ENCODE results near the gene P2RX6. TPM values are rescaled to one million over a fixed set of nuclear protein-coding genes. Genes with fewer than 3 reads are reported as not detected.
"Not testable (repeated sequence)": the region's sequence is repeated elsewhere in the genome, so short reads cannot be mapped to it uniquely, and the experiment has no call there.

P2RX6 gene
- total RNA-seq, 1 donor from 2014 or later = 11.0 TPM

DNA sequence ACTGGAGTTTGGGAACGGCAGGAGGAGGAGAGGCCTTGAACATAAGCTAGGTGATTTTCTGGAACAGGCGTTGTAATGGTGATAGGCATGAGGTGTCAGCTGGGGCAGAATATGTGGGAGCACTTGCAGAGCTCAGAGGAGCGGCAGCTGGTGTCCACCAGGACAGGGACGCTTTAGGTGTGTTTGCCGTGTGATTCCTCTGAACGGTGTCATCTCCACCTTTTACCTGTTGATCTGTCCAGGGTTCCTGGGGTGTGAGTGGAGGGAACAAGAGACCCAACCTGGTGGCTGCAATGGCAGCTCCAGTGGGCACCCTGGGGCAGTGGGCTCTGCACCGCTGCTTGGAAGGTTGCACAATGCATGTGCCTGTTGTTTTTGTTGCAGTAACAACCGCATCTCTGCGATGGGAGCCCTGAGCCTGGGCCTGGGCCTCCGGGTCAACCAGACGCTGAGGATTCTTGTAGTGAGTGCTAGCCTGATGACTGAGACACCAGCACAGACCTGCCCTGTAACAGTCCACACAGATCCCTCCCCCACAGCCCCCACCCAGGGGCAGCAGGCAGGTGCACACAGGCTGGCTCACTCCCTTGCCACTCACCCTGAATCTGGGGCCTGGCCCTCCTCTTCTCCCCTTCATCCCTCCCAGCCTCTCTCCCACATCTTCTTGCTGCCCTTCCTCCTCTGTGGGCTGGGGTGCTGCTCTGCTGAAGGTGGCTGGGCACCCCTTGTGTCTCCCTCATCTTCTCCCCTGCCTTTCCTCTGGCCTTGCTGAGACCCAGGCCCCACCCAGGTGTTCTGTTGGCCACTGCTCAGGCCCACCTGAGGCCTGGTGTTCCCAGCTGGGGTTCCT lies 40.0 kb downstream of the P2RX6 start:
- H3K27me3 ChIP-seq (ENCODE audit: control insufficient read depth in 3 of 3, insufficient read depth in 3 of 3, low read length in 3 of 3) = peaks cover 7 to 17% (median 12%) of the 10 kb centered on the region in 3 donors
- no peak overlapping the region for H3K9ac ChIP-seq (ENCODE audit: low read depth in 1 of 3, low read length in 3 of 3)
- H3K4me3 ChIP-seq (ENCODE audit: low read length in 3 of 3) = no peak overlapping the region
- no peaks in the 10 kb centered on the region for H3K9me3 ChIP-seq (ENCODE audit: control insufficient read depth in 3 of 3, low read length in 3 of 3)
- no peak overlapping the region for H3K27ac ChIP-seq (ENCODE audit: low read depth, low read length)
- no peaks in the 10 kb centered on the region for H3K4me1 ChIP-seq (ENCODE audit: control insufficient read depth in 3 of 3, insufficient read depth in 3 of 3, low read length in 3 of 3)
- no peaks in the 10 kb centered on the region for H3K36me3 ChIP-seq (ENCODE audit: control insufficient read depth in 3 of 3, insufficient read depth in 3 of 3, low read length in 3 of 3)

DNA sequence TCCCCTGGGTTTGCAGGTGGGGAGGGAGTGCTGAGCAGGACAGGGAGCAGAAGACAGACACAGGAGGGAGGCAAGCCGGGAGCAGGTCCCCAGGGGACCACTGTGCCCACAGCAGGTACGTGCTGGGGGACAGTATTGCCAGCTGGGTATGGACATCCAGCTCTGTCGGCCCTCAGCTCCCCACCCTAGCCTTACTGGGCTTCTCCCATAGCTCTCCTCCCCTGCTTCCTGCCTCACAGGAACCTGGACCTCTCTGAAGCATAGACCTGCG lies 40.5 kb downstream of the P2RX6 start:
- Histone ChIP-seq H3K9ac (ENCODE audit: low read depth in 1 of 3, low read length in 3 of 3) (no peak overlapping the region), H3K27ac (ENCODE audit: low read depth, low read length) (no peak overlapping the region), H3K9me3 (ENCODE audit: control insufficient read depth in 3 of 3, low read length in 3 of 3) (no peaks in the 10 kb centered on the region), H3K36me3 (ENCODE audit: control insufficient read depth in 3 of 3, insufficient read depth in 3 of 3, low read length in 3 of 3) (no peaks in the 10 kb centered on the region), H3K27me3 (ENCODE audit: control insufficient read depth in 3 of 3, insufficient read depth in 3 of 3, low read length in 3 of 3) (peaks cover 7 to 17% (median 12%) of the 10 kb centered on the region in 3 donors), H3K4me3 (ENCODE audit: low read length in 3 of 3) (no peak overlapping the region), H3K4me1 (ENCODE audit: control insufficient read depth in 3 of 3, insufficient read depth in 3 of 3, low read length in 3 of 3) (no peaks in the 10 kb centered on the region)

DNA sequence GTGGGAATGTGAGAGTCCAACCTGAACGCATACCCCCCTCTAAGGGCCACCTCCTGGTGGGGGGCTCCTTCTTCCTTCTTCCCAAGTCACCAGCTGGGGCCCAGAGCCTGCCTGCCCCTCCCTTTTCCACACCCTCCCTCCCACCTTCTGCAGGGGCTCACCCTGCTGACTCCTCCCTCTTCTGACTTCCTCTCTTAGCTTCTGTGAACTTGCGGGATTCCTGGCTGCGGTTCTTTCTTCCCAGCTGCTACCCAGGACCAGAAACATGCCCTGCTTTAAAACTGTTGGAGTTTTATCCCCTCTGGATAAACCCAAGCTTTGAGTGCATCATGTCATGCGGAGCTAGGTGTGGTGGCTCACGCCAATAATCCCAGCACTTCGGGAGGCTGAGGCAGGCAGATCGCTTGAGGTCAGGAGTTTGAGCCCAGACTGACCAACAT lies 40.9 kb downstream of the P2RX6 start:
- peaks cover 7 to 17% (median 12%) of the 10 kb centered on the region in 3 donors for H3K27me3 ChIP-seq (ENCODE audit: control insufficient read depth in 3 of 3, insufficient read depth in 3 of 3, low read length in 3 of 3)
- no peak overlapping the region for H3K9ac ChIP-seq (ENCODE audit: low read depth in 1 of 3, low read length in 3 of 3)
- no peaks in the 10 kb centered on the region for H3K36me3 ChIP-seq (ENCODE audit: control insufficient read depth in 3 of 3, insufficient read depth in 3 of 3, low read length in 3 of 3)
- H3K27ac ChIP-seq (ENCODE audit: low read depth, low read length) = no peak overlapping the region
- H3K9me3 ChIP-seq (ENCODE audit: control insufficient read depth in 3 of 3, low read length in 3 of 3) = no peaks in the 10 kb centered on the region
- no peaks in the 10 kb centered on the region for H3K4me1 ChIP-seq (ENCODE audit: control insufficient read depth in 3 of 3, insufficient read depth in 3 of 3, low read length in 3 of 3)
- no peak overlapping the region for H3K4me3 ChIP-seq (ENCODE audit: low read length in 3 of 3)

DNA sequence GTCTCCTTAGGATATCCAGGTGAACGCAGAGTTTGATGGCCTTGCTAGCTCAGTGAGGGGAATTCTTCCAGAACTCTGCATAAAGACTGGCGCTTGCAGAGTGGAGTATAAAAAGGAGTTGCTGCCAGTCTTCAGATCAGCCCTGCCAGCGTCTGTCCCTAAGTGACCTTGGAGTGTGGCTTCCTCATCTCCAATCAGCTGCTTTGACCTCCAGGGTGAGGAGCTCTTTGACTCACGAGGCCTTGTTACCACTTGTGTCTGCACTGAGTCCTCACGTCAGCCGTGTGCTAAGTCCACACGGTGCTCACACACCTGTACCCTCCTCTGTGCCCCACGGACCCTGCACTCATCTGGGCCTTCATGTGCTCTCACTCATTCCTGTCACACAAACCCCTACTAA lies 45.4 kb downstream of the P2RX6 start:
- not testable (repeated sequence) for H3K9me3 ChIP-seq (ENCODE audit: control insufficient read depth in 3 of 3, low read length in 3 of 3); H3K4me1 ChIP-seq (ENCODE audit: control insufficient read depth in 3 of 3, insufficient read depth in 3 of 3, low read length in 3 of 3); H3K27ac ChIP-seq (ENCODE audit: low read depth, low read length); H3K4me3 ChIP-seq (ENCODE audit: low read length in 3 of 3); H3K9ac ChIP-seq (ENCODE audit: low read depth in 1 of 3, low read length in 3 of 3); H3K36me3 ChIP-seq (ENCODE audit: control insufficient read depth in 3 of 3, insufficient read depth in 3 of 3, low read length in 3 of 3)
- peaks cover 7 to 12% (median 7%) of the 10 kb centered on the region in 3 donors for H3K27me3 ChIP-seq (ENCODE audit: control insufficient read depth in 3 of 3, insufficient read depth in 3 of 3, low read length in 3 of 3)

DNA sequence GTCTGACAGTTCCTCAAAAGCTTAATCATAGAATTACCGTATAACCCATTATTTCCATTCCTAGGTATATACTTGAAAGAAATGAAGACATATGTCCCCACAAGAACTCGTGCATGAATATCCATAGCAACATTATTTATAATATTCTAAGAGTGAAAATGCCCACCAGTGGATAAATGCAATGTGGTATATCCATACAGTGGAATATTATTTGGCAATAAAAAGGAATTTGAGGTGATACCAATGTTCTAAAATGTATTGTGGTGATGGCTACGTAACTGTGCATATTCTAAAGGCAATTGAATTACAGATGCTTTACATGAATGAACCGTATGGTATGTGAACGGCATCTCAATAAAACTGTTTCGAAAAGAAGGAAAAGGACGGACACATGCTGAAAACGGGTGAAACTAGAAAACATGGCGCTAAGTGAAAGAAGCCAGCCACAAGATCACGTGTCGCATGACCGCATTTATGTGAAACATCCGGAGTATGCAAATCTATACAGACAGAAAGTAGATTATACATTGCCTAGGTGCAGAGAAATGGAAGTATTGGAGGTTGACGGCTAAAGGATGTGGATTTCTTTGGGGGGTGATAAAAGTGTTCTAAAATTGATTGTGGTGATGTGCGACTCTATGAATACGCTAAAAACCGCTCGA lies 46.8 kb downstream of the P2RX6 start:
- not testable (repeated sequence) for H3K27me3 ChIP-seq (ENCODE audit: control insufficient read depth in 3 of 3, insufficient read depth in 3 of 3, low read length in 3 of 3); H3K9ac ChIP-seq (ENCODE audit: low read depth in 1 of 3, low read length in 3 of 3); H3K4me3 ChIP-seq (ENCODE audit: low read length in 3 of 3); H3K36me3 ChIP-seq (ENCODE audit: control insufficient read depth in 3 of 3, insufficient read depth in 3 of 3, low read length in 3 of 3); H3K27ac ChIP-seq (ENCODE audit: low read depth, low read length); H3K4me1 ChIP-seq (ENCODE audit: control insufficient read depth in 3 of 3, insufficient read depth in 3 of 3, low read length in 3 of 3); H3K9me3 ChIP-seq (ENCODE audit: control insufficient read depth in 3 of 3, low read length in 3 of 3)

DNA sequence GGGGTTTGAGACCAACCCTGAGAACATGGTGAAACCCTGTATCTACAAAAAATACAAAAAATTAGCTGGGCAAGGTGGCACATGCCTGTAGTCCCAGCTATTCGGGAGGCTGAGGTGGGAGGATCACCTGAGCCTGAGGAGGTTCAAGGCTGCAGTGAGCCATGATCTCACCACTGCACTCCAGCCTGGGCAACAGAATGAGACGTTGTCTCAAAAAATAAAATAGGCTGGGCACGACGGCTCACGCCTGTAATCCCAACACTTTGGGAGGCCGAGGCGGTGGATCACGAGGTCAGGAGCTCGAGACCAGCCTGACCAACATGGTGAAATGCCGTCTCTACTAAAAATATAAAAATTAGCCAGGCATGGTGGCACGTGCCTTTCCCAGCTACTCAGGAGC lies 49.5 kb downstream of the P2RX6 start:
- not testable (repeated sequence) for H3K9ac ChIP-seq (ENCODE audit: low read depth in 1 of 3, low read length in 3 of 3); H3K27me3 ChIP-seq (ENCODE audit: control insufficient read depth in 3 of 3, insufficient read depth in 3 of 3, low read length in 3 of 3); H3K9me3 ChIP-seq (ENCODE audit: control insufficient read depth in 3 of 3, low read length in 3 of 3); H3K4me3 ChIP-seq (ENCODE audit: low read length in 3 of 3); H3K36me3 ChIP-seq (ENCODE audit: control insufficient read depth in 3 of 3, insufficient read depth in 3 of 3, low read length in 3 of 3); H3K4me1 ChIP-seq (ENCODE audit: control insufficient read depth in 3 of 3, insufficient read depth in 3 of 3, low read length in 3 of 3); H3K27ac ChIP-seq (ENCODE audit: low read depth, low read length)

DNA sequence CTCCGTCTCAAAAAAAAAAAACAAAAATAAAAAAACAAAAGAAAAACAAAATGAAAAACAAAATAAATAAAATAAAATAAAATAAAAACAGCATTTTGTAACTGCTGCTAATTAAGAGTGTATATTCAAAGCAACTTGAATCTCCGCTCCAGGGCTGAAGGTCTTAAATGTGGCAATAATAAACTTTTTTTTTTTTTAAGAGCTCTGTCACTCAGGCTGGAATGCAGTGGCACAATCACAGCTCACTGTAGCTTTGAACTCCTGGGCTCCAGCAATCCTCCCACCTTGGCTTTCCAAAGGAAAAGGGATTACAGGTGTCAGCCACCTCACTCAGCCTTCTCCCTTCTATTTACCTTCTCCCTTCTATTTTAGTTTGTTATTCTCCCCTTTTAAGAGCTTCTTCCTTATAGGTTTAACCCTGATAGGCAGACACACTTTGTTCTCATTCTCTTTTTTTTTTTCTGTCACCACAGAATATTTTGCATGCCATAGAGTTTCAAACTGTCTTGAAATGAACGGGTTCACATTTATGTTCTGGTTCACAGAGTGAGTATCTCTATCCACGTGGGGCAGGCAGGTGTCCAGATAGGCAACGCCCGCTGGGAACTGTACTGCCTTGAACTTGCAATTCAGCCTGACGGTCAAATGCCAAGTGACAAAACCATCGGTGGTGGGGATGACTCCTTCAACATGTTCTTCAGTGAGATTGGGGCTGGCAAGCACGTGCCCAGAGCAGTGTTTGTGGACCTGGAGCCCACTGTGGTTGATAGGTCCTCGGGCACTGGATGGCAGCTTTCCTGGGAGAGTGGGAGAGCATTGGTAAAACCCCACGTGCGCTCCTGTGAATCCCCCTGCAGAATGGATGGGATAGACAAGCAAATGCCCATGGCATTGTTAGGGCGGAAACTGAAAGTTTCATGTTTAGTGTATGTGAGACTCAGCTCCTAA lies 50.2 kb downstream of the P2RX6 start:
- no peak overlapping the region for H3K9ac ChIP-seq (ENCODE audit: low read depth in 1 of 3, low read length in 3 of 3)
- H3K27me3 ChIP-seq (ENCODE audit: control insufficient read depth in 3 of 3, insufficient read depth in 3 of 3, low read length in 3 of 3) = peaks cover 0 to 5% (median 3%) of the 10 kb centered on the region in 3 donors
- no peaks in the 10 kb centered on the region for H3K4me1 ChIP-seq (ENCODE audit: control insufficient read depth in 3 of 3, insufficient read depth in 3 of 3, low read length in 3 of 3)

DNA sequence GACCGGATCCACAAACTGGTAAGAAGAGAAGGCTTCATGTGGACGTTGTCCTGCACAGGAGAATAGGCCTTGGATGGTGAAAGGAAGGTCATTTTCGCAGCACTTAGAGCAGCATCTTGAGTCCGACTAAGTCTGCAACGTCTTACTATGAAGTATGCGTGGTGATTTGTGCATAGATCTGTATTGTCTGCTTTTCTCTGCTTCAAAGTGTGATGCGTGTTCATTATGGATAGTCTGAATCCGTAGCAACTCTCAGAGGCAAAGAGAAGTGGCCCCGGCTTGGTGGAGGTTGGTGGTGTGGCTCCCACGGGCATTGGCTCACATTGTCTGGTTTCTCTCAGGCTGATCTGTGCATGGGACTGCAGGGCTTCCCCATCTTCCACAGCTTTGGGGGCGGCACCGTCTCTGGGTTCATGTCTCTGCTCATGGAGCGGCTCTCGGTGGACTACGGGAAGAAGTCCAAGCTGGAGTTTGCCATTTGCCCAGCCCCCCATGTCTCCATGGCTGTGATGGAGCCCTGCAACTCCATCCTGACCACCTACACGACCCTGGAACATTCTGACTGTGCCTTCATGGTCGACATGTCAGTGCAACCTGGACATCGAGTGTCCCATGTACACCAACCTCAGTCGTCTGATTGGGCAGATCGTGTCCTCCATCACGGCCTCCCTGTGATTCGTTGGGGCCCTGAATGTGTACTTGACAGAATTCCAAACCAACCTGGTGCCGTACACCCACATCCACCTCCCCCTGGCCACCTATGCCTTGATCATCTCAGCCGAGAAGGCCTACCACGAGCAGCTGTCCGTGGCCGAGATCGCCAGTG lies 52.3 kb downstream of the P2RX6 start:
- no peak overlapping the region for H3K27ac ChIP-seq (ENCODE audit: low read depth, low read length)
- H3K4me3 ChIP-seq (ENCODE audit: low read length in 3 of 3) = no peak overlapping the region
- no peak overlapping the region for H3K9ac ChIP-seq (ENCODE audit: low read depth in 1 of 3, low read length in 3 of 3)
- no peaks in the 10 kb centered on the region for H3K36me3 ChIP-seq (ENCODE audit: control insufficient read depth in 3 of 3, insufficient read depth in 3 of 3, low read length in 3 of 3)
- no peaks in the 10 kb centered on the region for H3K9me3 ChIP-seq (ENCODE audit: control insufficient read depth in 3 of 3, low read length in 3 of 3)
- H3K4me1 ChIP-seq (ENCODE audit: control insufficient read depth in 3 of 3, insufficient read depth in 3 of 3, low read length in 3 of 3) = no peaks in the 10 kb centered on the region
- H3K27me3 ChIP-seq (ENCODE audit: control insufficient read depth in 3 of 3, insufficient read depth in 3 of 3, low read length in 3 of 3) = peaks cover 0 to 9% (median 3%) of the 10 kb centered on the region in 3 donors

More for the DNA sequence above, 50.2 kb downstream of the P2RX6 start:
- Histone ChIP-seq H3K27ac (ENCODE audit: low read depth, low read length) (no peak overlapping the region), H3K4me3 (ENCODE audit: low read length in 3 of 3) (no peak overlapping the region), H3K36me3 (ENCODE audit: control insufficient read depth in 3 of 3, insufficient read depth in 3 of 3, low read length in 3 of 3) (no peaks in the 10 kb centered on the region), H3K9me3 (ENCODE audit: control insufficient read depth in 3 of 3, low read length in 3 of 3) (no peaks in the 10 kb centered on the region)

DNA sequence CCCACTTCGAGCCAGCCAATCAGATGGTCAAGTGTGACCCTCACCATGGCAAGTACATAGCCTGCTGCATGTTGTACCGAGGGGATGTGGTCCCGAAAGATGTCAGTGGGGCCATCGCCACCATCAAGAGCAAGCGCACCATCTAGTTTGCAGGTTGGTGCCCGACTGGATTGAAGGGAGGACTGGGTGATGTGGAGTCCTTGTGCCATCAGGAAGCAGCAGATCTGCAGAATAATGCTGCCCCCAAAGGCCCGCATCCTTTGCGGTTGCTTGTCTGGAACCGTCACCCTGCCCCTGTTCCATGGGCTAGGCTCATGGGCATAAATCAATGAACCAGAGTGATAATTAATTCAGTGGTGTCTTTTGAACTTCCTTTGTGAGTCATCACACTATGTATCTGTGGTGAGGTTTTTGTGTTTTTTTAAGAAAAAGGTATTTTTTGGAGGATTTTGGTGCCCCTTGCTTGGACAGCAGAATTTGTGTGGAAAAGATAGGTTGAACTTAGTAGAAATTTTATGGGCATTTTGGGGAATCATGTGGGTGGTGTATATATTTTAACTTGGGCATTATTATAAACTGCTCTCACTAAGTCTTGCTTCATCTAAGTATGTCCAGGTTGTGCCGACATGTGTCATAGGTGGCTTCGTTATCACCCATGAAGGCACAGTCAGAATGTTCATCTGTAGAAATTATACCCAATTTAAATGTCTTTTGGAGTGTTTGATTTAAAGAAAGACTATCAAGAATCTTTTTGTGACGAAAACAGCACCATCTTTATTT lies 53.1 kb downstream of the P2RX6 start:
- Histone ChIP-seq H3K27ac (ENCODE audit: low read depth, low read length) (no peak overlapping the region), H3K4me1 (ENCODE audit: control insufficient read depth in 3 of 3, insufficient read depth in 3 of 3, low read length in 3 of 3) (no peaks in the 10 kb centered on the region), H3K9ac (ENCODE audit: low read depth in 1 of 3, low read length in 3 of 3) (no peak overlapping the region), H3K9me3 (ENCODE audit: control insufficient read depth in 3 of 3, low read length in 3 of 3) (no peaks in the 10 kb centered on the region), H3K4me3 (ENCODE audit: low read length in 3 of 3) (no peak overlapping the region), H3K27me3 (ENCODE audit: control insufficient read depth in 3 of 3, insufficient read depth in 3 of 3, low read length in 3 of 3) (peaks cover 0 to 12% (median 3%) of the 10 kb centered on the region in 3 donors), H3K36me3 (ENCODE audit: control insufficient read depth in 3 of 3, insufficient read depth in 3 of 3, low read length in 3 of 3) (no peaks in the 10 kb centered on the region)
